ENCODE results near the gene LRIG3. TPM values are rescaled to one million over a fixed set of nuclear protein-coding genes. Genes with fewer than 3 reads are reported as not detected.

Gene LRIG3
- total RNA-seq, 6 experiments from 2014 or later, result 6.1 to 11.0 (median 6.8) TPM

DNA sequence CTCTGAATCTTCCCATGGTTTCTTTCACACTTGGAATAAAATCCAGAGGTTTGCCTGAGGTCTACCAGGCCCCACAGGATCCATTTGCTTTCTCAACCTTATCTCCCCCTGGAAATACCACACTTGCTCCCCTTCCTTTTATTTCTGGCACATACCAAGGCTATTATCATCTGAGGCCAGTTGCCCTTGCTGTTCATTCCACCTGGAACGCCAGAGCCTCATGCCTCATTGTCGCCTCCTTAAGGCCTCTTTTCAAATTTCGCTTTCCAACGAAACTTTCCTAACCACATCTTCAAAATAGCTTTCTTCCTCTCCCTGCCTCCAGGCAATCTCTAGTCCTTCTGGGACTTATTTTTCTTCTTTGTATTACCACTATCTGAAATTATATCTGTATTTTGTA lies 11.2 kb upstream of the LRIG3 start:
- Mint-ChIP-seq H3K36me3 (ENCODE audit: low read depth) (no peaks in the 10 kb centered on the region), H3K4me3 (no peak overlapping the region), H3K4me1 (ENCODE audit: low read depth) (peaks cover 14% of the 10 kb centered on the region), H3K27ac (no peak overlapping the region), H3K27me3 (ENCODE audit: insufficient read depth) (peaks cover 2% of the 10 kb centered on the region; the same call in 1 of the 2 replicates), H3K9me3 (no peaks in the 10 kb centered on the region)
- no peak for DNase-seq
- TF ChIP-seq, protein P1, sequence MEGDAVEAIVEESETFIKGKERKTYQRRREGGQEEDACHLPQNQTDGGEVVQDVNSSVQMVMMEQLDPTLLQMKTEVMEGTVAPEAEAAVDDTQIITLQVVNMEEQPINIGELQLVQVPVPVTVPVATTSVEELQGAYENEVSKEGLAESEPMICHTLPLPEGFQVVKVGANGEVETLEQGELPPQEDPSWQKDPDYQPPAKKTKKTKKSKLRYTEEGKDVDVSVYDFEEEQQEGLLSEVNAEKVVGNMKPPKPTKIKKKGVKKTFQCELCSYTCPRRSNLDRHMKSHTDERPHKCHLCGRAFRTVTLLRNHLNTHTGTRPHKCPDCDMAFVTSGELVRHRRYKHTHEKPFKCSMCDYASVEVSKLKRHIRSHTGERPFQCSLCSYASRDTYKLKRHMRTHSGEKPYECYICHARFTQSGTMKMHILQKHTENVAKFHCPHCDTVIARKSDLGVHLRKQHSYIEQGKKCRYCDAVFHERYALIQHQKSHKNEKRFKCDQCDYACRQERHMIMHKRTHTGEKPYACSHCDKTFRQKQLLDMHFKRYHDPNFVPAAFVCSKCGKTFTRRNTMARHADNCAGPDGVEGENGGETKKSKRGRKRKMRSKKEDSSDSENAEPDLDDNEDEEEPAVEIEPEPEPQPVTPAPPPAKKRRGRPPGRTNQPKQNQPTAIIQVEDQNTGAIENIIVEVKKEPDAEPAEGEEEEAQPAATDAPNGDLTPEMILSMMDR (IDR thresholded peaks at IDR 0.05), result 0 out of 2 replicates have a peak, but pooled peaks have one; percentile 8

DNA sequence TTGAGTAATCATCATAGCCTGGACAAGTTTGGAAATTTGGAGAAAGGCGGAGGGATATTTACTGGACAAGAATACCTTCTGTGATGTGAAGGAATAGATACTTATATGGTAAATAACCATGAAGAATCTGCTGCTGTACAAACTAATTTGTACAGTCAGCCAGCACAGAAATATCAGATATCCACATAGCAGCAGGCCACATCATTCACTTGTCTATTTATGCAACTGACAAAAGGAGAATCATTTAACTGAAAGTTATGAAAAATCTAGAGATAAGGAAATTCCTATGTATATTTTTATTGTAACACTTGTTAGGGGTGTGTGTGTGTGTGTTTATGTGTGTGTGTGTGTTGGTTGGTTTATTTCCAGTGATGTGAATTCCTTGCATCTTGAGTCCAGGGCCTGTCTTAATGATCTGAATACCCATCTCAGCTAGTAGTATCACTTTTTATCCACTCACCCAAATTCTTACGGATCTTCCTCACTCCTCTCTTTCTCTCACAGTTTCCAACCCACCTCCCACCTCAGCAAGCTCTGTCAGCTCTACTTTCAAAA lies 10.5 kb upstream of the LRIG3 start:
- Mint-ChIP-seq H3K36me3 (ENCODE audit: low read depth) (no peaks in the 10 kb centered on the region), H3K9me3 (no peaks in the 10 kb centered on the region), H3K27me3 (ENCODE audit: insufficient read depth) (peaks cover 2% of the 10 kb centered on the region; the same call in 1 of the 2 replicates), H3K4me1 (ENCODE audit: low read depth) (peaks cover 14% of the 10 kb centered on the region), H3K4me3 (no peak overlapping the region), H3K27ac (no peak overlapping the region)
- TF ChIP-seq, protein P1 (IDR thresholded peaks at IDR 0.05), result no peak
- DNase-seq, result no peak

DNA sequence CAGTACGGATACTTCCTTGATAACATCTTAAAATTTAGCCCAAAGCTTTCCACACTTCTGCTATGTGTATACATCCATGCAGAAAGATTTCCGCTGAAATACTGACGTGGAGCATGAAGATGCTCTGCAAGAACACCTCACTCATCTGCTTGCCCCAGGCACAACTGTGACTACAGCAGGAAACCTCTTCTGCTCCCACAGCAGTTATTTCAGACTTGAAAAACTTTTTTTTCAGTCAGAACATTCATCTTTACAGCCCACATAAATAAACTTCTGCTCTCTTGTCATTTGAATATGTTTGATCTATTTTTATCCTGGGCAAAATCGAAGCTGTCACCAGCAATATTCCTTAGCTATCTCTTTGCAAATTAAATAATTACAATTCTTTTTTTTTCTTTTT lies 6.8 kb upstream of the LRIG3 start:
- Mint-ChIP-seq H3K4me3 (no peak overlapping the region), H3K36me3 (ENCODE audit: low read depth) (no peaks in the 10 kb centered on the region), H3K27ac (no peak overlapping the region), H3K27me3 (ENCODE audit: insufficient read depth) (peaks cover 2% of the 10 kb centered on the region; the same call in 1 of the 2 replicates), H3K9me3 (no peaks in the 10 kb centered on the region), H3K4me1 (ENCODE audit: low read depth) (peaks cover 25% of the 10 kb centered on the region)
- TF ChIP-seq, protein P1 (IDR thresholded peaks at IDR 0.05), result no peak
- no peak for DNase-seq

DNA sequence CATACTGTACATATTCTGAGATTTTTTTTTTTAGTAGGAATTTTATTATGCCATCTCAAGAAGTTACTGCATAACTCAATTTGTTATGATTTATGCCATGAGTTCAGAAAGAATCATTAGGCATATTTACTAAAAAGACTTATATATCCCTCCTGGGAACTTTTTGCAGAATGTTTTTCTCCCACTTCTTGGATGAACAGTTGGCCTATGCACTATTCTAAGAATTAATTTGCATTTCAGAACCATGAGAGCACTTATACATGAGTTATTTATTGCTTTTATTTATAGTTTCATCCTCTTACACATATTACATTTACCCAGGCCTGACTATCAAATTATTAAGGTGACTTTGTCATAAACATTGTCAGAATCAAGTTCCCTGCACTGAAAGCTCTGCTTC lies 6.3 kb upstream of the LRIG3 start:
- Mint-ChIP-seq H3K9me3 (no peaks in the 10 kb centered on the region), H3K27ac (no peak overlapping the region), H3K4me3 (no peak overlapping the region), H3K4me1 (ENCODE audit: low read depth) (peaks cover 23% of the 10 kb centered on the region), H3K36me3 (ENCODE audit: low read depth) (no peaks in the 10 kb centered on the region), H3K27me3 (ENCODE audit: insufficient read depth) (peaks cover 2% of the 10 kb centered on the region; the same call in 1 of the 2 replicates)
- TF ChIP-seq, protein P1 (IDR thresholded peaks at IDR 0.05), result no peak
- no peak for DNase-seq

DNA sequence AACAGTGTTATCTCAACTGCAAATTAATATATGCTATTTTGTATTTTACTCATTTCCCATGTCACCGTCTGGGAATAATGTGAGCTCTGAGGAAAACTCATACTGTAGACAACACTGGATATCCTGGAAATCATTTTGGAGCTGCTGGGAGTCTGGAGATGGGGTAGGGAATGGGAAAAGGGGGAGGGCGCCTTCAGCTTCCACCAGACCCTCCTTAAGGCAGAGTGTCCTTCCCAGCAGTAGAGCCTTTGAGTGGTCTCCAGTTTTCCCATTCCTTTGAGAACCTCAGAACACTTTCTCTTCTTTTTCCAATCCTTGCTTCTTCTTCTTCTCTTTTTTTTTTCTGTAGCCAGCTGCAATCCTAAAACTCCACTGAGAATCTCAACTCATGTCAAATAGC lies 5.4 kb upstream of the LRIG3 start:
- H3K36me3 Mint-ChIP-seq (ENCODE audit: low read depth), result no peaks in the 10 kb centered on the region
- H3K27ac Mint-ChIP-seq, result no peak overlapping the region
- no peaks in the 10 kb centered on the region for H3K9me3 Mint-ChIP-seq
- no peak overlapping the region for H3K4me3 Mint-ChIP-seq
- no peaks in the 10 kb centered on the region; the same call in 1 of the 2 replicates for H3K27me3 Mint-ChIP-seq (ENCODE audit: insufficient read depth)
- peaks cover 20% of the 10 kb centered on the region for H3K4me1 Mint-ChIP-seq (ENCODE audit: low read depth)
- DNase-seq, result no peak
- TF ChIP-seq, protein P1 (IDR thresholded peaks at IDR 0.05), result no peak

All from HFFc6 (cell line).